ENCODE data around the gene PPP2R2C.

PPP2R2C gene

GRCh38 chr4:6299875-6300274, 172.5 kb downstream of the PPP2R2C start:
- no peak for FAIRE-seq
- no peak for TF ChIP-seq CTCF (IDR thresholded peaks at IDR 0.05; ENCODE audit: insufficient read depth, missing control alignments)
- DNase-seq (ENCODE audit: insufficient read length, low spot score): no peak

GRCh38 chr4:6298852-6299251, 173.6 kb downstream of the PPP2R2C start:
- FAIRE-seq (no peak), DNase-seq (ENCODE audit: insufficient read length, low spot score) (no peak)
- no peak for TF ChIP-seq CTCF (IDR thresholded peaks at IDR 0.05; ENCODE audit: insufficient read depth, missing control alignments)

GRCh38 chr4:6298035-6298434, 174.4 kb downstream of the PPP2R2C start:
- FAIRE-seq: no peak
- no peak for TF ChIP-seq CTCF (IDR thresholded peaks at IDR 0.05; ENCODE audit: insufficient read depth, missing control alignments)

GRCh38 chr4:6297266-6297815, 175.1 kb downstream of the PPP2R2C start:
- FAIRE-seq (no peak), DNase-seq (ENCODE audit: insufficient read length, low spot score) (no peak)
- TF ChIP-seq CTCF (IDR thresholded peaks at IDR 0.05; ENCODE audit: insufficient read depth, missing control alignments): no peak

More at GRCh38 chr4:6298035-6298434, 174.4 kb downstream of the PPP2R2C start:
- DNase-seq (ENCODE audit: insufficient read length, low spot score): no peak

- FAIRE-seq (no peak), DNase-seq (ENCODE audit: insufficient read length, low spot score) (no peak)
- TF ChIP-seq CTCF (IDR thresholded peaks at IDR 0.05; ENCODE audit: insufficient read depth, missing control alignments): no peak
Observed at GRCh38 chr4:6296026-6296425, 176.4 kb downstream of the PPP2R2C start.

GRCh38 chr4:6295495-6295894, 176.9 kb downstream of the PPP2R2C start:
- TF ChIP-seq CTCF (IDR thresholded peaks at IDR 0.05; ENCODE audit: insufficient read depth, missing control alignments): no peak
- no peak for FAIRE-seq
- DNase-seq (ENCODE audit: insufficient read length, low spot score): no peak

- no peak for FAIRE-seq
- TF ChIP-seq CTCF (IDR thresholded peaks at IDR 0.05; ENCODE audit: insufficient read depth, missing control alignments): no peak
- no peak for DNase-seq (ENCODE audit: insufficient read length, low spot score)
Observed at GRCh38 chr4:6294705-6295421, 177.6 kb downstream of the PPP2R2C start.

Measured in D721Med (cell line).